ENCODE measurements around the gene KCNA3.
"Not testable (repeated sequence)": the region's sequence is repeated elsewhere in the genome, so short reads cannot be mapped to it uniquely, and the experiment has no call there.

Gene KCNA3

GRCh38 chr1:110667776-110668175 is 7.0 kb downstream of the KCNA3 start:
- Histone ChIP-seq H2AFZ (ENCODE audit: low read depth, low read length) (no peak overlapping the region), H3K79me2 (ENCODE audit: low read length) (peaks cover 99% of the 10 kb centered on the region), H3K9me3 (ENCODE audit: insufficient read depth, low read length) (no peaks in the 10 kb centered on the region), H3K27me3 (ENCODE audit: low read depth, low read length) (no peaks in the 10 kb centered on the region), H4K20me1 (ENCODE audit: insufficient read depth, low read length) (peaks cover 87% of the 10 kb centered on the region), H3K4me1 (ENCODE audit: low read length) (peaks cover 29% of the 10 kb centered on the region), H3K36me3 (replicated peaks; ENCODE audit: low read depth, low read length) (peaks cover 76% of the 10 kb centered on the region), H3K4me2 (ENCODE audit: low read length) (peak overlapping the region; percentile 93), H3K9ac (ENCODE audit: low read length) (no peak overlapping the region), H3K4me3 (ENCODE audit: low read length) (no peak overlapping the region), H3K27ac (ENCODE audit: low read length) (no peak overlapping the region)
- TF ChIP-seq EZH2phosphoT487 (IDR thresholded peaks at IDR 0.05; ENCODE audit: low read depth): no peak
- TF ChIP-seq, protein P1, sequence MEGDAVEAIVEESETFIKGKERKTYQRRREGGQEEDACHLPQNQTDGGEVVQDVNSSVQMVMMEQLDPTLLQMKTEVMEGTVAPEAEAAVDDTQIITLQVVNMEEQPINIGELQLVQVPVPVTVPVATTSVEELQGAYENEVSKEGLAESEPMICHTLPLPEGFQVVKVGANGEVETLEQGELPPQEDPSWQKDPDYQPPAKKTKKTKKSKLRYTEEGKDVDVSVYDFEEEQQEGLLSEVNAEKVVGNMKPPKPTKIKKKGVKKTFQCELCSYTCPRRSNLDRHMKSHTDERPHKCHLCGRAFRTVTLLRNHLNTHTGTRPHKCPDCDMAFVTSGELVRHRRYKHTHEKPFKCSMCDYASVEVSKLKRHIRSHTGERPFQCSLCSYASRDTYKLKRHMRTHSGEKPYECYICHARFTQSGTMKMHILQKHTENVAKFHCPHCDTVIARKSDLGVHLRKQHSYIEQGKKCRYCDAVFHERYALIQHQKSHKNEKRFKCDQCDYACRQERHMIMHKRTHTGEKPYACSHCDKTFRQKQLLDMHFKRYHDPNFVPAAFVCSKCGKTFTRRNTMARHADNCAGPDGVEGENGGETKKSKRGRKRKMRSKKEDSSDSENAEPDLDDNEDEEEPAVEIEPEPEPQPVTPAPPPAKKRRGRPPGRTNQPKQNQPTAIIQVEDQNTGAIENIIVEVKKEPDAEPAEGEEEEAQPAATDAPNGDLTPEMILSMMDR (IDR thresholded peaks at IDR 0.05; ENCODE audit: low read depth, low read length): no peak

- Histone ChIP-seq H3K27me3 (ENCODE audit: low read depth, low read length) (no peaks in the 10 kb centered on the region), H3K27ac (ENCODE audit: low read length) (no peak overlapping the region), H3K79me2 (ENCODE audit: low read length) (peaks cover 86% of the 10 kb centered on the region), H3K36me3 (replicated peaks; ENCODE audit: low read depth, low read length) (peaks cover 77% of the 10 kb centered on the region), H3K9me3 (ENCODE audit: insufficient read depth, low read length) (no peaks in the 10 kb centered on the region), H2AFZ (ENCODE audit: low read depth, low read length) (no peak overlapping the region), H3K4me1 (ENCODE audit: low read length) (peaks cover 20% of the 10 kb centered on the region), H3K4me3 (ENCODE audit: low read length) (no peak overlapping the region), H3K4me2 (ENCODE audit: low read length) (no peak overlapping the region), H4K20me1 (ENCODE audit: insufficient read depth, low read length) (peaks cover 51% of the 10 kb centered on the region), H3K9ac (ENCODE audit: low read length) (no peak overlapping the region)
- no peak for TF ChIP-seq EZH2phosphoT487 (IDR thresholded peaks at IDR 0.05; ENCODE audit: low read depth)
- TF ChIP-seq, protein P1 (IDR thresholded peaks at IDR 0.05; ENCODE audit: low read depth, low read length): no peak
Measured at GRCh38 chr1:110663241-110663640, 11.5 kb downstream of the KCNA3 start.

GRCh38 chr1:110659559-110659958 is 15.2 kb downstream of the KCNA3 start:
- H2AFZ ChIP-seq (ENCODE audit: low read depth, low read length); H3K27me3 ChIP-seq (ENCODE audit: low read depth, low read length); H3K4me2 ChIP-seq (ENCODE audit: low read length); H3K9ac ChIP-seq (ENCODE audit: low read length); H3K4me3 ChIP-seq (ENCODE audit: low read length); H3K27ac ChIP-seq (ENCODE audit: low read length); H3K9me3 ChIP-seq (ENCODE audit: insufficient read depth, low read length); H3K4me1 ChIP-seq (ENCODE audit: low read length): not testable (repeated sequence)
- peaks cover 16% of the 10 kb centered on the region; the same call in 1 of the 2 replicates for H4K20me1 ChIP-seq (ENCODE audit: insufficient read depth, low read length)
- peaks cover 49% of the 10 kb centered on the region for H3K79me2 ChIP-seq (ENCODE audit: low read length)
- H3K36me3 ChIP-seq (replicated peaks; ENCODE audit: low read depth, low read length): peaks cover 62% of the 10 kb centered on the region

DNA sequence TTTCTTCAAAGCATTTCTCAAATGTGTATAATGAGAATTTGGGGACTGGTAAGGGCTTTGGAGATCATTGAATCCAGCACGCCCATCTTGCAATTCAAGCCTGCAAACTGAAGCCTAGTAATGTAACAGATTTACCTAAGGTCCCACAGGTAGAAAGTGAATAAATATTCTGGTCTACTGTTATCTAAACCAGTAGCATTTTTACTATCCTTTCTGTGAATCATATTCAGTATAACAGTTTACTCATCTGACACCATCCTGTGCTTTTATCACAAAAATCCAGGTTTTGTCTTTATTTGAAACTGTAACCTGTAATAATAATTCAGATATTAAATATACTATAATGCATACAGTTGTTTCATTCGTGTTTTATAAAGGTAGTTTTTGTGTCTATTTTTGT is 17.4 kb downstream of the KCNA3 start:
- TF ChIP-seq, protein P1 (IDR thresholded peaks at IDR 0.05; ENCODE audit: low read depth, low read length): no peak
- no peak for TF ChIP-seq EZH2phosphoT487 (IDR thresholded peaks at IDR 0.05; ENCODE audit: low read depth)

GRCh38 chr1:110650609-110651008 is 24.1 kb downstream of the KCNA3 start:
- Histone ChIP-seq H3K27me3 (ENCODE audit: low read depth, low read length) (no peaks in the 10 kb centered on the region), H3K9ac (ENCODE audit: low read length) (no peak overlapping the region), H3K4me1 (ENCODE audit: low read length) (peaks cover 7% of the 10 kb centered on the region; the same call in 1 of the 2 replicates), H3K4me2 (ENCODE audit: low read length) (no peak overlapping the region), H3K36me3 (replicated peaks; ENCODE audit: low read depth, low read length) (peaks cover 12% of the 10 kb centered on the region), H3K27ac (ENCODE audit: low read length) (no peak overlapping the region), H3K79me2 (ENCODE audit: low read length) (no peaks in the 10 kb centered on the region), H3K9me3 (ENCODE audit: insufficient read depth, low read length) (no peaks in the 10 kb centered on the region), H4K20me1 (ENCODE audit: insufficient read depth, low read length) (no peaks in the 10 kb centered on the region), H3K4me3 (ENCODE audit: low read length) (no peak overlapping the region), H2AFZ (ENCODE audit: low read depth, low read length) (no peak overlapping the region)
- TF ChIP-seq, protein P1 (IDR thresholded peaks at IDR 0.05; ENCODE audit: low read depth, low read length): no peak

More for the DNA sequence above, 17.4 kb downstream of the KCNA3 start:
- Histone ChIP-seq H3K9me3 (ENCODE audit: insufficient read depth, low read length) (no peaks in the 10 kb centered on the region), H3K9ac (ENCODE audit: low read length) (no peak overlapping the region), H3K27ac (ENCODE audit: low read length) (no peak overlapping the region), H2AFZ (ENCODE audit: low read depth, low read length) (no peak overlapping the region), H3K27me3 (ENCODE audit: low read depth, low read length) (no peaks in the 10 kb centered on the region), H3K79me2 (ENCODE audit: low read length) (peaks cover 28% of the 10 kb centered on the region), H3K4me3 (ENCODE audit: low read length) (no peak overlapping the region), H3K4me1 (ENCODE audit: low read length) (no peaks in the 10 kb centered on the region), H4K20me1 (ENCODE audit: insufficient read depth, low read length) (peaks cover 3% of the 10 kb centered on the region; the same call in 1 of the 2 replicates), H3K4me2 (ENCODE audit: low read length) (no peak overlapping the region), H3K36me3 (replicated peaks; ENCODE audit: low read depth, low read length) (peaks cover 48% of the 10 kb centered on the region)
